ENCODE data around the gene CES4A. TPM values are rescaled to one million over a fixed set of nuclear protein-coding genes. Genes with fewer than 3 reads are reported as not detected.
"Not testable (repeated sequence)": the region's sequence is repeated elsewhere in the genome, so short reads cannot be mapped to it uniquely, and the experiment has no call there.

CES4A gene
- total RNA-seq, 2 experiments from 2014 or later = 14.9 to 16.0 TPM

DNA sequence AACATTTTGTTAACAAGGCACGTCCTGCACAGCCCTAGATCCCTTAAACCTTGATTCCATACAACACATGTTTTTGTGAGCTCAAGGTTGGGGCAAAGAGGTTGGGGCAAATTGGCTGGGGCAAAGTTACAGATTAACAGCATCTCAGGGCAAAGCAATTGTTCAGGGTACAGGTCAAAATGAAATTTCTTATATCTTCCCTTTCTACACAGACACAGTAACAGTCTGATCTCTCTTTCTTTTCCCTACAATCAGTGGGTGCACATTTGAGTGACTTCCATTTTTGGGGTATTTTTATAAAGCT lies 32.3 kb upstream of the CES4A start:
- DNase-seq; ATAC-seq (ENCODE audit: poor library complexity); H3K4me3 Mint-ChIP-seq; intact Hi-C loops (cut with DNase I, micrococcal nuclease); H3K4me3 ChIP-seq (ENCODE audit: low read length); H3K27ac Mint-ChIP-seq; H3K27ac ChIP-seq (ENCODE audit: low read depth in 1 of 2, low read length in 2 of 2); H3K4me1 ChIP-seq (ENCODE audit: insufficient read depth, low read length); H3K27me3 ChIP-seq (ENCODE audit: control insufficient read depth in 1 of 2, insufficient read depth in 2 of 2, low read length in 2 of 2); H3K36me3 Mint-ChIP-seq (ENCODE audit: low read depth); H3K36me3 ChIP-seq (ENCODE audit: insufficient read depth, low read length); H3K9me3 ChIP-seq (ENCODE audit: control insufficient read depth in 1 of 2, insufficient read depth in 1 of 2, low read length in 2 of 2); H3K9me3 Mint-ChIP-seq; H3K4me1 Mint-ChIP-seq (ENCODE audit: low read depth); CTCF ChIA-PET; POLR2A ChIA-PET: not testable (repeated sequence)
- peaks cover 30% of the 10 kb centered on the region for H3K27me3 Mint-ChIP-seq

DNA sequence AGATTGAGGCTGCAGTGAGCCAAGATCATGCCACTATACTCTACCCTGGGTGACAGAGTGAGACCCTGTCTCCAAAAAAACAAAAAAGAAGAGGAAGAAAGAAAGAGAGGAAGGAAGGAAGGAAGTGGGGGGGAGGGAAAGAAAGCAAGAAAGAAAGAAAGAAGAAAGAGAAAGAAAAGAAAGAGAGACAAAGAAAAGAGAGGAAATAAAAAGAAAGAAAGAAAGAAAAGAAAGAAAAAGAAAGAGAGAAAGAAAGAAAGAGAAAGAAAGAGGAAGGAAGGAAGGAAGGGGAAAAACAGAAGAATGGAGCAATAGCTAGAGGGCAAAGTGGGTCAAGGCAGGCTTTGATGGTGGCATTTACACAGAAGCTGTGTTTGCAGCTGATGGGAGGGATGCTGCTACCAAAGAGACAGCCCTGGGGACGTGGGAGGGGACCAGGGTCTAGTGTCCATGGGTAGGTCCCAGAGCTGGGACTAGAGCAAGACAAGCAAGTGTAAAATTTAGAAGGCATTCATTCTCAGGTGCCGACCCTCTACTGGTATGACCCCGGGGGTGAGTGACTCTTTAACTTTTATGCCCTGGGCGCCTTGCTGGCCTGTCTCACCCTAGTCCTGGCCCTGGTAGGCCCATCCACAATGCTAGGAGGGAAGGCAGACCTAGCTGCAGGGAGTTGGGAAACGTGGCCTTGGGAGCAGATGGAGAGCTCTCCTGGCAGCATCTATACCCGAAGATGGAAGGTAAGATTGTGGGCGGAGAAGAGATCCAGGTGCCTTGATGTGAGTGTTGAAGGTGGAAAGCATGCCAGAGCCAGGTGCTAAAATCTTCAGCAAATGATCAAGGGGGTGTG lies 29.3 kb upstream of the CES4A start:
- no peaks in the 10 kb centered on the region for H3K36me3 Mint-ChIP-seq (ENCODE audit: low read depth)
- POLR2A ChIA-PET = no interaction called here
- H3K27ac Mint-ChIP-seq = no peak overlapping the region

DNA sequence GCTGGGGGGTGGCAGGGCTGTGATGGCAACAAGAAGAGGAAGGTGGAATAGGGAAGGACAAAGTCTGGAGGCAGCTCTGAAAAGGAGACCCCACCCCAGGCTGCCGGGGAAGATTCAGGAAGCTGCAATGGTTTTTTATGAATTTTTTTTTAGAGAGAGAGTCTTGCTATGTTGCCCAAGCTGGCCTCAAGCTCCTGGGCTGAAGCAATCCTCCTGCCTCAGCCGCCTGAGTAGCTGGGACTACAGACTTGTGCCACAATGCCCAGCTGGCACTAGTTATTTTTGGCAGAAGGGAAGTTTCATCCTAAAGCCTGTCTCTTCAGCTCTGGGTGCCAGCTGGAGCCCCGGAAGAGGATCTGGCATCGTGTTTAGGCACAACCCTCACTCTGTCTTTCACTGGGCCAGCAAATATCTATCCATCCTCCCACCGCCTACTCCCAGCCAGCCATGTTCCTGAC lies 28.7 kb upstream of the CES4A start:
- ChIA-PET CTCF (interaction anchor here (1.3 kb wide), 1 partner anchor 13 kb away, joined by 4 read pairs; no protein-coding TSS in a partner anchor), POLR2A (no interaction called here)
- no peak for ATAC-seq (ENCODE audit: poor library complexity)
- Mint-ChIP-seq H3K4me3 (no peak overlapping the region), H3K9me3 (no peaks in the 10 kb centered on the region), H3K36me3 (ENCODE audit: low read depth) (no peaks in the 10 kb centered on the region), H3K27me3 (peaks cover 4% of the 10 kb centered on the region), H3K27ac (no peak overlapping the region), H3K4me1 (ENCODE audit: low read depth) (no peaks in the 10 kb centered on the region)
- TF ChIP-seq, protein P1, sequence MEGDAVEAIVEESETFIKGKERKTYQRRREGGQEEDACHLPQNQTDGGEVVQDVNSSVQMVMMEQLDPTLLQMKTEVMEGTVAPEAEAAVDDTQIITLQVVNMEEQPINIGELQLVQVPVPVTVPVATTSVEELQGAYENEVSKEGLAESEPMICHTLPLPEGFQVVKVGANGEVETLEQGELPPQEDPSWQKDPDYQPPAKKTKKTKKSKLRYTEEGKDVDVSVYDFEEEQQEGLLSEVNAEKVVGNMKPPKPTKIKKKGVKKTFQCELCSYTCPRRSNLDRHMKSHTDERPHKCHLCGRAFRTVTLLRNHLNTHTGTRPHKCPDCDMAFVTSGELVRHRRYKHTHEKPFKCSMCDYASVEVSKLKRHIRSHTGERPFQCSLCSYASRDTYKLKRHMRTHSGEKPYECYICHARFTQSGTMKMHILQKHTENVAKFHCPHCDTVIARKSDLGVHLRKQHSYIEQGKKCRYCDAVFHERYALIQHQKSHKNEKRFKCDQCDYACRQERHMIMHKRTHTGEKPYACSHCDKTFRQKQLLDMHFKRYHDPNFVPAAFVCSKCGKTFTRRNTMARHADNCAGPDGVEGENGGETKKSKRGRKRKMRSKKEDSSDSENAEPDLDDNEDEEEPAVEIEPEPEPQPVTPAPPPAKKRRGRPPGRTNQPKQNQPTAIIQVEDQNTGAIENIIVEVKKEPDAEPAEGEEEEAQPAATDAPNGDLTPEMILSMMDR (IDR thresholded peaks at IDR 0.05) = no peak
- H3K9me3 ChIP-seq (ENCODE audit: control insufficient read depth in 1 of 2, insufficient read depth in 1 of 2, low read length in 2 of 2) = no peaks in the 10 kb centered on the region
- H3K4me1 ChIP-seq (ENCODE audit: insufficient read depth, low read length) = peaks cover 4% of the 10 kb centered on the region
- H3K27me3 ChIP-seq (ENCODE audit: control insufficient read depth in 1 of 2, insufficient read depth in 2 of 2, low read length in 2 of 2) = no peaks in the 10 kb centered on the region
- DNase-seq = no peak
- no peaks in the 10 kb centered on the region for H3K36me3 ChIP-seq (ENCODE audit: insufficient read depth, low read length)
- no peak overlapping the region for H3K27ac ChIP-seq (ENCODE audit: low read depth in 1 of 2, low read length in 2 of 2)
- H3K4me3 ChIP-seq (ENCODE audit: low read length) = no peak overlapping the region
- intact Hi-C loops (cut with DNase I, micrococcal nuclease) = no loop called here

More for the DNA sequence above, 29.3 kb upstream of the CES4A start:
- Histone ChIP-seq H3K27ac (ENCODE audit: low read depth in 1 of 2, low read length in 2 of 2) (no peak overlapping the region), H3K4me1 (ENCODE audit: insufficient read depth, low read length) (peaks cover 4% of the 10 kb centered on the region), H3K36me3 (ENCODE audit: insufficient read depth, low read length) (no peaks in the 10 kb centered on the region), H3K9me3 (ENCODE audit: control insufficient read depth in 1 of 2, insufficient read depth in 1 of 2, low read length in 2 of 2) (no peaks in the 10 kb centered on the region), H3K27me3 (ENCODE audit: control insufficient read depth in 1 of 2, insufficient read depth in 2 of 2, low read length in 2 of 2) (no peaks in the 10 kb centered on the region), H3K4me3 (ENCODE audit: low read length) (no peak overlapping the region)
- TF ChIP-seq, protein P1 (IDR thresholded peaks at IDR 0.05) = no peak
- Mint-ChIP-seq H3K27me3 (peaks cover 6% of the 10 kb centered on the region), H3K4me3 (no peak overlapping the region), H3K4me1 (ENCODE audit: low read depth) (no peaks in the 10 kb centered on the region), H3K9me3 (no peaks in the 10 kb centered on the region)
- ATAC-seq (ENCODE audit: poor library complexity) (no peak), DNase-seq (no peak)
- intact Hi-C loops (cut with DNase I, micrococcal nuclease) = no loop called here
- CTCF ChIA-PET = interaction anchor here (0.6 kb wide), 1 partner anchor 12 kb away, joined by 3 read pairs; no protein-coding TSS in a partner anchor
